HG03571 (cell line): Measurements from ENCODE around the gene SEMA3E.

Experiments
- ATAC-seq: cut with Tn5 transposase; IDR thresholded peaks from one replicate; pipeline ENCODE4 v1.9.1; 2021; ENCODE audit not compliant: unreplicated experiment

Gene SEMA3E

DNA sequence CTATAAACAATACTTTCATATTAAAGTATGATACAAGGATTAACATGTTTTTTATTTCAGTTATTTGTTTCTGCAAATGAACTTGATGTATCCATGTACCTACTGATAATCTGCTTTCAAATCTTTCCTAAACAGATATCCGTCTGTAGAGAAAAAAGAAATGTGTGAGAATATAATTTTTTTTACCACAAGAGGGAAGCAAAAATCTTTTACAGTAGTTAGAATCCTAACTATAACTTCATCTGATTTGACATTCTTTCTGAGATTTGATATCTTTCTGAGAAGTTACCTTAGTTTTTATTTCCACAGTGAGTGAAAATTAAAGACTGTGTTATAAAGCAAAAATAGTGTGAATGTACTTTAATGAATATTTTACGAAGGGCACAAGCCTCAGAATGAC lies 282.3 kb downstream of the SEMA3E start:
- ATAC-seq = no peak

DNA sequence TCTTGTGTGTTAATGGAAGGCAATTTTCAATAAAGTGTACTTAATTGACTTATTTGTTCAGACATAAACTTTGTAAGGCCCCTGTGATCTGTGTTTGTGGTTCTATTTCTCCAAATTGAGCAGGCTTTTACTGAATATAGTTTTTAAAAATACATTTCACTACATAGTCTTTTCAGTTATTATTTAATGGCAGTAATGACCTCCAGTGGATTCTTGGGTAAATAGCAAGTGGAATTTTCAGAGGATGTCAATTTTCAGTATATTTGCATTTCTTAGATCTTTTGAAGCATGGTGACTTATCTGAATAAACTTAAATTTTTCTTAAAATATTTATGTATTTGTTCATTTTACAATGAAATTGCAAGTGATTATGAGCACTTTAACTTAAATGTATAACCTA lies 283.2 kb downstream of the SEMA3E start:
- ATAC-seq = no peak

DNA sequence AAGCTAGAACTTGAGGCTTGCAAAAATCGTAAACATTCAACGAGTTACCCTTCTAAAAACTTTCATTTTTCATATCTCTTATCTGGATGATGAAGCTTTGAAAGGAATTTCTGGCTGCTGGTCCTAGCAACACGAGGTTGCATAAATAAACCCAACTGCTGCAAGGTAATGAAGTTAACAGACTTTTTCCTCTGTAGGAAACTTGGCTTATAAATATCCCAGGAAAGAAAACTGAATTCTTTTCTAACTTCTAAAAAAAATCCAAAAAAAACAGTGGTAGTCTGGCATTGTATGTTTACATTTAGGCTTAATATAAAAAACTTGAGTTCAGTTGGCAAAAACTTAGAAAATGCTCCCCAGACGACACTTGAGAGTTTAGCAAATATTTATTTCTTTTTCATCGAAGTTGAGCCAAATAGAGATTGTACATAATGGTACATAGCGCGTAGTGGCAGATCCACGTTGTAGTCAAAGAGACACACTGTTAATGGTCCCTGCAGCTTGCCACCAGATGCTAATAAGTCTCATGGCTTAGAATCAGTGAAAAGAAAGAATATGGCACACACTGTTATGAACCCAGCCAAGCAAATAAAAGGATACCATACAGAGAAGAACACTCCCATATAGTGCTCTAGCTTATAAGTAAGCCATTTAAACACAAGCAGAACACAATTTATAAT lies 285.9 kb downstream of the SEMA3E start:
- no peak for ATAC-seq

DNA sequence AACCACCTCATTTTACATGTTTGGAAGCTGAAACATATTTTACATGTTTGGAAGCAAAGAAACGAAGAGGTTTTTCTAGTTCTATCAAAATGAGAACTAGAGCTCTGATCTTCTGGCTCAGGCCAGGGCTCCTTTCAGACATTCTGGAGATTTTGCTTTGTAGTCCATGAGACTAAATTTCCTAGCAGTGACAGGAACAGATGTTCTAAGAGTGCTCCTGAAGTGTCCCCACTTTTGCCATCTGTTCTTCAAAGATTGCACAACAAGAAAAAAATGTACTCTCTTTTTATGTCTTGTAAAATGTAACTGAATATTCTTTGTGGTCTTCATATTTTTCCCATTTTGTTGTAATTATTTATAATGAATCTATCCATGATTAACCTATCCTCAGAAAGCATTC lies 289.8 kb downstream of the SEMA3E start:
- no peak for ATAC-seq

GRCh38 chr7:83355143-83355542 lies 293.8 kb downstream of the SEMA3E start:
- no peak for ATAC-seq

GRCh38 chr7:83347945-83348444 lies 300.9 kb downstream of the SEMA3E start:
- ATAC-seq = no peak

GRCh38 chr7:83339907-83340306 lies 309.0 kb downstream of the SEMA3E start:
- ATAC-seq = no peak

DNA sequence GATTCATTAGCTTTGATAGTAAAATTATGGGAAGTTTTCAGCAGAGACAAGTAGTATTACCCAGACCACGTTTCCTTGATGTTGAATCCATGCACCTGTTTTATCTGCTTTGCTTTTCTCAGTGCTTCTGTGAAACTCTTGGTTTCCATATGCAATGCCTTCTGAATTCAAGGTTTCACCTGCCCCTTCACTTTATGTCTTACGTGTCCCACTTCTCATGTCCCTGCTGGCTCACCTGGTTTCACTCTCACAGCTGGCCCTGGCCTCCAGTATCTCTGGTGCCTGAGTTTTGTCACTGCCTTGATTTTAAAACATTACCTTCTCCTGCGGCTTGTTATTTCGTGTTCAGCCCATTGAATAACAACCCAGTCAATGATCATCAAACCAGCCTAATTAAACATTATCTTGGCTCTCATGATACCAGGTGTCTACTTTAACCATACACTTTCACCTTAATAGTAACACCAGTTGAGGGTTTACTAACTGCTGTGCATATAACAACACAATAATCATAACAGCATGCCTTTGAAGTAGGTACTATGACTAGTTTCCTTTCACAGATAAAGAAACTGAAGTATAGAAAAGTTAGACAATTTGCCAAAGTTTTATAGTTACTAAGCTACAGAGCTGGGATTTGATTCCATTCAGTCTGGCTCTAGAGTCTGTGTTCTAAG lies 310.5 kb downstream of the SEMA3E start:
- ATAC-seq = no peak

DNA sequence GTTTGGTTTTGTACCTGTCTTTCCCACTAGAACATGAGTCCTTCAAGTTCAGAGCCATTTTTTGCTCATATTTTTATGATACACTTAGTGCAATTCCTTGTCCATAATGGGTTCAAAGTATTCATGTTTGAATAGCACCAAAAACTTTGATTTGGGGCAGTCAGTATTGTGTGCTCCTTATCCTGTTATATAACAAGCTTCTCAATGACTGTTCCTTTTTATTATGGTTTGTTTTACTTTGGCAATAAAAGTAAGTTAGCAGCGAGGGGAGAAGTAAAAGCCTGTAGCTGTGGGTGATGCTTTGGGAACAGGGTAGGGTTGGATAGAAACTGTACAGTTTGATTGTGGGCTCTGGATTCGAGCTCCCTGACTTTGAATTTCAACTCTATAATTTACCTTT lies 311.9 kb downstream of the SEMA3E start:
- no peak for ATAC-seq

DNA sequence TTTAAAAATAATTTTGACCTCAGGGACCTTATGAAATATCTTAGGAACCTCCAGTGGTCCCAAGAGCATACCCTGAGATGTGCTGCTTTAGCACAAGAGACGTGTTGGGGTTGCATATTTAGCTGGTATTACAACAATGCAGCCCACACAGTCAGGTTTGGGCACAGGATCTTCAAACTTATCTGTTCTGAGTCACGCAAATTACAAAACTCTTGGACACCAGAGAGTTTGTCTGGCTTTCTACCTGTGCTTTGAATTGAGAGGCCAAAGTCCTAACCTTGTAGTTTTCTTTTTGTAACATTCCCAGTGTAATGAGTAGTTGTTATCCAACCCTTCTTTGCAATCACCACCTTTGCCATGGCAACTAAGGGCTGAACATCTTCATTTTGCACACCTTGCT lies 322.7 kb downstream of the SEMA3E start:
- no peak for ATAC-seq

GRCh38 chr7:83325083-83325482 lies 323.9 kb downstream of the SEMA3E start:
- no peak for ATAC-seq

GRCh38 chr7:83324596-83324995 lies 324.3 kb downstream of the SEMA3E start:
- no peak for ATAC-seq

DNA sequence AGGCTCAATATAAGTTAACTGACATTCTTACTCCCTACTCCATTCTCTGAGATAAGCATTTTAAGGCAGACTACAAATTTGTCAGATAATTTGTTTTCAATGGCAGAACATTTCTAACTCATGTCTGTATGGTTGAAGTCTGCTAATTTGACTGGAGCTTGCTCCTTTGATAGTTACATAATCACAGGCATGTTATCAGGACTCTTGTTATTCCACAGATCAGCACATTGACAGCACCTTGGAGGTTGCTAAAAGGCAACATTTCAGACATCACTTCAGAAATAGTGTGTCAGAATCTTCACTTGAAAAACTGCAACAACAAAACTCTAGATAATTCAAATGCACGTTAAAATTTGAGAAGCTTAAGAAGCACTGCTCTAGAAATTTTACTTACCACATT lies 327.9 kb downstream of the SEMA3E start:
- ATAC-seq = no peak

GRCh38 chr7:83313931-83314330 lies 335.0 kb downstream of the SEMA3E start:
- no peak for ATAC-seq
